Stimulated activated naive CD4-positive, alpha-beta T cell treated with Interleukin-2 at 50 U/mL for 16 hours (primary cell): ENCODE measurements around the gene DAPK2.

Experiments
- DNase-seq: peaks from one replicate; lab custom pipeline; 2025; lab: John Stamatoyannopoulos, UW

The DAPK2 gene

DNA sequence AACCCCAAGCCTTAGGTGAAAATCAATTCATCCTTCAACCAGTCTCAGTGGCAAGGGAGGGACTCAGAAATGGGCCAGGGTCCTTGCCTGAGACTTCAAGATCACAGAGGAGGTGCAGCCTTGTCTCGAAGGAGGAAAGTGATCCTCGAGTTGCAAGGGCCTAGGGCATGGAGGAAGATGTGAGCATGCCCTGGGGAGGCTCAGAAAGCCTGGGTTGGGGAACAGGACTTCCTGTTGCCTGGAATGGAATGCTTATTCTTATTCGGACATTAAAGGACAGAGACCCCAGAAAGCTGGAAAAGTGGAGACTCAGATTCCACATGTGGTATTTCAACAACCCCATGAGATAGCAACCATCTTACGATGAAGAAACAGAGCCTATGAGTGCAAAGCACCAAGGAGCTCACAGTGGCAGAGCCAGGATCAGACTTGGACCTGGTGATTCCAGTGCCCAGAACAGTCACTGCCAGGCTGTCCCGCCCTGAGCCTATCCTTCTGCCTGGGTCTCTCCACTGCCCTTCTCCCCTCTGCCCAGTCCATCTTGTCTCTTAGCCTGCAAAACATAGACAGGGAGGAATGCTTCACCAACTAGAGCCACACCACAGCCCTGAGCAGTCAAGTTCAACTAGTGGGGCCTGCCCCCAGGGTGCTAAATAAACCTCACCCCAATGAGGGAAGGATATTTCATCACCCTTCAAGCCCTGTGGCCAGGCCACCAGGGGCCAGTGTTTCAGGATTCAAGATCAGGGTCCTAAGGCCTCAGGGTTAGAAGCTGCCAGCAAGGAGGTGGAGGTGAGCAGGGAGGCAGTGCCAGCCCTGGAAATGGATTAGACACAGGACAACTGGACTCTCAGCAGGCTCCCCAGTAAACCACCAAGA, 21.9 kb downstream of the DAPK2 start:
- no peak for DNase-seq

GRCh38 chr15:64023220-64023619, 23.1 kb downstream of the DAPK2 start:
- DNase-seq = no peak

DNA sequence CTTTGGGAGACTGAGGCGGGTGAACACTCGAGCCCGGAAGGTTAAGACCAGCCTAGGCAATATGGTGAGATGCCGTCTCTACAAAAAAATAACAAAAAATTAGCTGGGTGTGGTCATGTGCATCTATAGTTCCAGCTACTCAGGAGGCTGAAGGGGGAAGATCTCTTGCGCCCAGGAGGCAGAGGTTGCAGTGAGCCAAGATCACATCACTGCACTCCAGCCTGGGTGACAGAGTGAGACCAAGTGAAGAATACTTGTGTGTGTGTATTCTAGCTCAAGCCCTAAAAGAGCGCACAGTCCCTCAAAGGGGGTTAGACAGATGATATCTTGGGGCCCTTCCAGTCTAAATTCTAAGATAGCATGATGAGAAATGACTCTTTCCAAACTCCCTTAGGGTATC, 23.7 kb downstream of the DAPK2 start:
- DNase-seq = no peak

GRCh38 chr15:64019764-64020163, 26.5 kb downstream of the DAPK2 start:
- DNase-seq = no peak

DNA sequence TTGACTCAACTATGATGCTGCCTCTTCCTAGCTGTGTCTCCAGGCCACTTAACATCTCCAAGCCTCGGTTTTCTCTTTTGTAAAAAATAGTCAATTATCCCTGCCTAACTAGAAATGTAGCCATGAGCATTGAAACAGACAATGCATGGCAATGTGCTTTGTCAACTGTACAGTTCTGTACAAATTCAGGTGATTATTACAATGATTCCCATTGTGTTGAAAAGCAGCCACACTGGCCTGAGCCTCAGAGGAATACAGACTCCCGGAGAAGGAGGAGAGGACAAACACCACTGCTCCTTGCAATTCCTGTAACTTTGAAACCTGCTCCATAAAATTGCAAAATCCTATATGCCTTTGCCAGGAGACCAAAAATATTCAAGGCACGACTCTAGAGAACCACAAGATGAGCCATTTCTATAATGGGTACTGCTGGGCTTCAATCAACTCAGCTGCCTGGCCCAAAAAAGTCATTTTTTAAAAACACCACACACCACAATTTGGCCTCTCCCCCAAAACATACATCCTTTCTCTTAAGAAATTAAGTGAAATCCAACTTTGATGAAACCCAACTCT, 28.6 kb downstream of the DAPK2 start:
- DNase-seq = no peak

DNA sequence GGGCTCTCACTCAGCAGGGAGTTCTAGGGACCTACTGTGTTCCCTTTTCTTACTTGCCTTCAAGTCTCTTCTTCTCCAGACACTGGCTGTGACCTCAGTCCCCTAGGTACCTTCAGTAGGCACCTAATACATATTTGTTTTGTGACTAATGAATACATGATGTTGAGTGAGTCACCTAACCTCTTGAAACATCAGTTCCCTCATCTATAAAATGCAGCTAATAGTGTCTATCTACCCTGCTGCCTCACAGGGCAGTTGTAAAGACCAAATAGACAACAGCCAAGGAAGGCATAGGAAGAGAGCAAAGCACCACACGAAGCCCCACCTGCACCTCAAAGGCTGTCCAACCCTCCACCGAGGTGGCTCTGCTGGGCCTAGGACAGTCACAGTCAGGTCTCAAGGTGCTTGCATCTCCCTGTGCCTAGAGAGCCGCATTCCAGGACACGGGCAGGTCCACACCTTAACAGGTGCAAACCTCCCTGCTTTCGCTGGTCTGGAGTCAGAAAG, 29.1 kb downstream of the DAPK2 start:
- DNase-seq = no peak

DNA sequence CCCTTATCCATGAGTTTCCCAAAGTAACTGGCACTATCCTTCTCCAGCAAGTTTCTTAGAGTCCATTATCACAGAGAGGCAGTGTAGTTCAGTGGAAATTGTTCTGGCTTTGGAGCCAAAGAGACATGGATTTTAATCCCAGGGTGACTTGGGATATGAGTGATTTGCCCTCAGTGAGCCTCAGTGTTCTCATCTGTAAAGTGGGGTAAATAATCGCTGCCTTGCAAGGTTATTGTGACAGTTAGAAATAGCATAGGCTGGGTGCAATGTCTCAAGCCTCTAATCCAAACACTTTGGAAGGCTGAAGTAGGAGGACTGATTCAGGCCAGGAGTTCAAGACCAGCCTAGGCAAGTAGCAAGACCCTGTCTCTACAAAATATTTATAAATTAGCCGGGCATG, 30.0 kb downstream of the DAPK2 start:
- DNase-seq = no peak

GRCh38 chr15:64014995-64015394, 31.3 kb downstream of the DAPK2 start:
- DNase-seq = no peak

- DNase-seq = no peak
These were observed 32.9 kb downstream of the DAPK2 start for GRCh38 chr15:64013179-64014062.

- DNase-seq = no peak
These were observed 34.5 kb downstream of the DAPK2 start for GRCh38 chr15:64011736-64012135.

- DNase-seq = peak; percentile 88
These were observed 35.6 kb downstream of the DAPK2 start for GRCh38 chr15:64010719-64011118.

DNA sequence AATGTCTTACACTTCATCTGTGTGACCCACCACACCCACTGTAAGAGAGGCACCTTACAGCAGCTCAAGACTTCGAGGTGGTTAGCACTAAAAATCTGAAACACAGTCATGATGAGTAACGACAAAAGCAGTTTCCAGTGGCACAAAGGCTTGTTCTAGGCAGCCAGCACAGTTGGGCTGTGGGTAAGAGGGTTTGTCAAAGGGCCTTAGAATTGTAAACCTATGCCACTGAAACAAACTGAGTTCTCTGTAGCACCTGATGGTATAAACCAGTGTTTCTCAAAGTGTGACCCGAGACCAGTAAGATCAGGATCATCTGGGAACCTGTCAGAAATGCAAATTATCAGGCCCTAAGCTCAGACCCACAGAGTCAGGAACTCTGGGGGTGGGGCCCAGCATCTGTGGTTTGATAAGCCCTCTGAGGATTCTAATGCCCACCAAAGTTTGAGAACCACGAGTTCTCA, 36.5 kb downstream of the DAPK2 start:
- peak; percentile 62 for DNase-seq

DNA sequence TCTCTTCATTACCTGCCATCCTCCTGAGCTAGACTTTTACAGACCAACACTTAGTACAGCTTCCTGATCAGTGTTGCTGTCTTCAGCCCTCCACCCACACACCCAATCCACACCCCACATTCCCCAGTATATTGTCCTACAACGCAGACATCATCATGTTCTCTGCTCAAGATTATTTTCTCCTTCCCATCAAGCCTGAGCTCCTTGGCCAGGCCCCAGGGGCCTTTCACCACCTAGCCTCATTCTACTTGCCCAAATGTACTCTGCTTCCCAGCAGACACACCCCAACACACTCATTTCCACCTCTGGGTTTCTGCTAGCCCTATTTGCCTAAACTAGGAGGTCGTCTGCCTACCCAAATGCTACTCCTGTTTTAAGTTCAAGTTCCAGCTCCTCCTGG, 37.0 kb downstream of the DAPK2 start:
- DNase-seq = no peak

GRCh38 chr15:64008177-64008576, 38.1 kb downstream of the DAPK2 start:
- no peak for DNase-seq

DNA sequence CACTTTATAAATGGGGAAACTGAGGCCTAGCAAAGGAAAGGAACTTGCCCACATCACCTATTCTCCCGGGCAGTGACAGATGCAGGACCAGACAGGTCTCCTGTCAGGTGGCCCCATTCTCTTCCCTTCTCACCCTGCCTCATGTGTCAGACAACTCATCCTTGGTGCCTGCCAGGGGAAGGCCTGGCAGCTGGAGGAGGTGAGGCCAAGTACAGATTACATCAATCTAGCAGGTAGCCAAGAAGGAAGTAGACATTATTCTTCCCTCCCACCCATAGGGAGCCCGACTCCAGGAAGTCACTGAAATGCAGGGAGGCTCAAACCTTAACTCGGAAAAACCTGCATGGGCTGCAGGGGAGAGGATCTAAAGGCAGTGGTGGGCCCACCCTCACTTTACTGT, 39.6 kb downstream of the DAPK2 start:
- DNase-seq = no peak

DNA sequence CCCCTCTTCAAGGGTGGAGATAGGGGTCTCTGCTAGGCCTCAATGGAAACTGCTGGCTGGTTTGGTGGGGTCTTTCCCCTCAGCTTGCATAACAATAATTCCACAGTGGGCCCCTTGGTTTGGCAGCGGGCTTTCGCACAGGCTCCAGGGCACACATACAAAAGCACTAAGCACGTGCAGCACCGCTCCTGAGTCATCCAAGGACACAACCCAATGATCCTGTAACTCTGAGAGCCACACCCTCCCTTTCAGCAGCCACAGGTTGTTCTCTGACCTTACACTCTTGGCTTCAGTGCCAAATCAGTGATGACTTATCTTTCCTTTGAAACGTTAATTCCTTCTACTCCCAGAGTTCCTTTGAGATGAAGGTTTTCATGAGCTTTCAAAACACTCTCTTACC, 41.7 kb downstream of the DAPK2 start:
- DNase-seq = no peak

- no peak for DNase-seq
These were observed 42.2 kb downstream of the DAPK2 start for GRCh38 chr15:64004056-64004455.

- no peak for DNase-seq
These were observed 43.1 kb downstream of the DAPK2 start for GRCh38 chr15:64003182-64003581.

DNA sequence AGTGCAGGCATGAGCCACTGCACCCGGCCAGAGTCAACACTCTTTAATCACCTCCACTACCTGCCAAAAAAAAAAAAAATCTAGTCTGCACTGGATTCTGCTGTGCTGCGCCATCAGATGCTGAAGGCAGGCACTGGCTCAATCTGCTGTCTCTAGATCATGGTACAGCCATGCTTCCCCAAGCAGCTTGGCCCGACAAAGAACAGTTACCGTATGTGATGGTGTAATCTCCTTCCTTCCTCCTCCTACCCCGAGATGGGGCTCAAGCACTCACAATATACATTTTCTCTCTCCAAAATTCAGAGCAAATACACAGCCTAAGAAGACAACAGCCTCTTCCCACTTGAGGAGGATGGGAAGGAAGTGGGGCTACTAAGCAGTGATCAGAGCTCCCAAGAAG, 45.1 kb downstream of the DAPK2 start:
- no peak for DNase-seq

GRCh38 chr15:64000183-64000951, 45.9 kb downstream of the DAPK2 start:
- no peak for DNase-seq

DNA sequence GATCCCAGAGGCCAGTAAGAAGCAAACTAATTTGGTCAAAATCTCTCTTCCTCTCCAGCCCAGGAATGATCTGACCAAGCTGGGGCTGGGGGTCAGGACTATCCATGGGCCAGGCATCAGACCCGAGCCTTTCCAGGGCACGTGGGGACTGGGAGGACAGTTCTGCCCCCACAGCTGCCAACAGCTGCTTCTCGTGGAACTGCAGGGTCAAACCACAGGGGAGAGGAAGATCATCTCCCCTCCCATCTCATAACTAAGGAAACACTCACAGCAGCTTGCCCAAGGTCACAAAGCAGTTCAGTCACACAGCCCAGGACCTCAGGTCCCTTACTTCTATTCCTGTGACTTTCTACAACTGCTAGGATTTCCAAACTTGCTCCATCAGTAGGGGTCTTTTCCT, 47.1 kb downstream of the DAPK2 start:
- DNase-seq = no peak

GRCh38 chr15:63998489-63998888, 47.8 kb downstream of the DAPK2 start:
- DNase-seq = no peak
